Heart left ventricle (tissue), 16 donors: ENCODE measurements around the gene ACVR1. TPM values are rescaled to one million over a fixed set of nuclear protein-coding genes. Genes with fewer than 3 reads are reported as not detected.

Source experiments
- ATAC-seq, 4 donors: fragments of 200-7000 bp; cut with Tn5 transposase; one replicate each; pipeline ENCODE4 v1.9.1; 2020 to 2022; ENCODE audit warnings: moderate library complexity in 4 of 4, mild to moderate bottlenecking in 3 of 4, moderate number of reproducible peaks in 1 of 4
- DNase-seq, 5 donors: peaks; one replicate each; pipeline ENCODE4 v3.0.0-alpha.2; 2020
- H3K27ac ChIP-seq, 12 donors: fragments of 200-600 bp; sonication (generic) in 4 of 12; one replicate each; pipeline versions ENCODE4 v1.5.0 to v1.8.0; 2016 to 2022; ENCODE audit warnings: mild to moderate bottlenecking in 2 of 12
- H3K27me3 ChIP-seq, 9 donors: fragments of 200-600 bp; sonication (generic) in 2 of 9; one replicate each; pipeline versions ENCODE4 v1.5.1 to v1.8.0; 2016 to 2022; ENCODE audit warnings: mild to moderate bottlenecking in 3 of 9
- H3K36me3 ChIP-seq, 9 donors: fragments of 200-600 bp; sonication (generic) in 2 of 9; one replicate each; pipeline versions ENCODE4 v1.5.0 to v1.8.0; 2018 to 2022; ENCODE audit warnings: mild to moderate bottlenecking in 2 of 9
- H3K4me1 ChIP-seq, 12 donors: fragments of 200-600 bp; sonication (generic) in 4 of 12; one replicate each; pipeline versions ENCODE4 v1.5.0 to v1.8.0; 2016 to 2022; ENCODE audit warnings: mild to moderate bottlenecking in 3 of 12
- H3K4me3 ChIP-seq, 12 donors: fragments of 200-600 bp; sonication (generic) in 4 of 12; one replicate each; pipeline versions ENCODE4 v1.5.0 to v1.8.0; 2017 to 2022; ENCODE audit warnings: mild to moderate bottlenecking in 9 of 12, moderate library complexity in 4 of 12
- H3K9me3 ChIP-seq, 12 donors: fragments of 200-600 bp; sonication (generic) in 4 of 12; one replicate each; pipeline versions ENCODE4 v1.5.0 to v1.8.0; 2016 to 2022; ENCODE audit warnings: mild to moderate bottlenecking in 1 of 12
- POLR2A ChIP-seq, 2 donors: fragments of 450-650 bp; IDR thresholded peaks; one replicate each; pipeline ENCODE4 v1.6.1; 2017; ENCODE audit warnings: antibody characterized with exemption in 2 of 2, mild to moderate bottlenecking in 2 of 2, moderate library complexity in 2 of 2
- WGBS, 4 donors: extraction: QIAGEN DNeasy Blood & Tissue Kit in 2 of 4; methylation state at CpG; one replicate each; pipeline versions ENCODE4 v1.1.5 to v1.1.7; 2013 to 2018; 5-methylcytosine and 5-hydroxymethylcytosine counted together
- intact Hi-C, 10 donors: fragments of 100-400 bp; cut with DNase I; formaldehyde crosslinking; loops; one replicate each; pipeline versions ENCODE4 v1.11.1 to v1.14.2; 2022
- polyA plus RNA-seq, 2 donors: library from polyadenylated mRNA; stranded (reverse); fragments of 200-250 nt; gene quantifications; one replicate each; pipeline ENCODE4 v1.2.3, GENCODE V29; 2013
- total RNA-seq, 9 donors: library from RNA; depleted of rRNA in 2 of 9; stranded (reverse); fragments of >200 nt in 2 of 9; fragmentation: NEBNext Ultra II Directional in 3 of 9; extraction: Animal tissue kit (Norgen Biotek cat#: 25700) in 3 of 9; gene quantifications; one replicate each; pipeline versions ENCODE4 v1.1.0 to v1.2.4, GENCODE V29; 2016 to 2023
- TF ChIP-seq, protein P1 (sequence below), 12 donors: fragments of 200-600 bp; sonication (generic) in 4 of 12; IDR thresholded peaks; one replicate each; pipeline versions ENCODE4 v1.5.0 to v1.8.0; 2018 to 2022; ENCODE audit warnings: antibody characterized with exemption in 12 of 12, mild to moderate bottlenecking in 5 of 12
- donor health status: ischemic (EF 13 %, LVEDD 7.1; RV severe dilation, severe dysfunction).
- donor health status: healthy with polysubstance abuse.
- donor health status: DM: no; HTN: yes; CAD: no.
- donor health status: DM: no; HTN: no; CAD: no.
- donor health status: ischemic (EF 25% LVEDD 6.9; RV normal size, moderate dysfunction).
- donor health status: ischemic (EF 25% LVEDD 5.7; RV mildly dilated, moderate dysfunction).
- donor health status: healthy.
- donor health status: DM: yes; HTN: yes; CAD: no.
- donor health status: ischemic (EF 35%, LVEDD 5.7; RV mildly dilated, moderate dysfunction).
- donor health status: nonischemic (EF 11% LVEDD 7.7; RV severe dilation, severe dysfunction).
- donor health status: DM: yes; HTN: yes; CAD: no.
- donor health status: PGD.
- donor health status: ischemic (EF 29% LVEDD 5.4; RV normal size, mild dysfunction).
- donor health status: nonischemic (EF 23%, LVEDD 6.1; RV moderate dilation, normal function).

The ACVR1 gene
- total and polyA plus RNA-seq, 11 donors: 5.6 to 37.6 (median 23.9) TPM

DNA sequence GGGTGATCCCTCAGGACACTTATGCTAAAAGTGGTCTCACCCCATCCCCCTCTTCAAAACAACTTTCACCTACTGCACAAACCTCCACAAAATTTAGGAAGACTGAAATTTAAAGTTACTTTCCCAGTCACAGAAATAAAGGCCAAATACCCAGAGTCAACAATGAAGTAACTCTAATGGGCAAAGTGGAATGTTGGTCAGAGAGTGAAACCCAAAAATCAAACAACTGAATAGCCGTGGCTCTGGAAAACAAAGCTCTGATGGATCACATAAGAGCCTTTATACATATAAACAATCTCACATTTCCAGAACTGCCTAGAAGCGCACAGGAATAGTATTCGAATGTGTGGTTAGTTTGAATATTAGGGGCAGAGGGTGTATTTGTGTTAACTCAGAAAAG lies 4.7 kb downstream of the ACVR1 start:
- no peak overlapping the region for H3K27ac ChIP-seq
- intact Hi-C loops: loop anchor here in 6 of 10 donors (5.0 to 10.0 kb wide), 4 partner anchors 34 to 583 kb away; partner anchors contain the start of genes CCDC148 (in 1 of the 6) and PKP4 (in 1 of the 6)
- H3K27me3 ChIP-seq: no peaks in the 10 kb centered on the region
- H3K4me3 ChIP-seq: no peak overlapping the region
- no peaks in the 10 kb centered on the region for H3K9me3 ChIP-seq
- H3K36me3 ChIP-seq: no peaks in the 10 kb centered on the region
- DNase-seq: no peak
- TF ChIP-seq, protein P1, sequence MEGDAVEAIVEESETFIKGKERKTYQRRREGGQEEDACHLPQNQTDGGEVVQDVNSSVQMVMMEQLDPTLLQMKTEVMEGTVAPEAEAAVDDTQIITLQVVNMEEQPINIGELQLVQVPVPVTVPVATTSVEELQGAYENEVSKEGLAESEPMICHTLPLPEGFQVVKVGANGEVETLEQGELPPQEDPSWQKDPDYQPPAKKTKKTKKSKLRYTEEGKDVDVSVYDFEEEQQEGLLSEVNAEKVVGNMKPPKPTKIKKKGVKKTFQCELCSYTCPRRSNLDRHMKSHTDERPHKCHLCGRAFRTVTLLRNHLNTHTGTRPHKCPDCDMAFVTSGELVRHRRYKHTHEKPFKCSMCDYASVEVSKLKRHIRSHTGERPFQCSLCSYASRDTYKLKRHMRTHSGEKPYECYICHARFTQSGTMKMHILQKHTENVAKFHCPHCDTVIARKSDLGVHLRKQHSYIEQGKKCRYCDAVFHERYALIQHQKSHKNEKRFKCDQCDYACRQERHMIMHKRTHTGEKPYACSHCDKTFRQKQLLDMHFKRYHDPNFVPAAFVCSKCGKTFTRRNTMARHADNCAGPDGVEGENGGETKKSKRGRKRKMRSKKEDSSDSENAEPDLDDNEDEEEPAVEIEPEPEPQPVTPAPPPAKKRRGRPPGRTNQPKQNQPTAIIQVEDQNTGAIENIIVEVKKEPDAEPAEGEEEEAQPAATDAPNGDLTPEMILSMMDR (IDR thresholded peaks at IDR 0.05): no peak
- TF ChIP-seq POLR2A (IDR thresholded peaks at IDR 0.05): no peak
- 89 to 95% (median 92%) methylated on average over 3 of the region's 3 CpGs for WGBS, 4 donors
- ATAC-seq: no peak
- H3K4me1 ChIP-seq: peaks cover 0 to 68% (median 40%) of the 10 kb centered on the region in 12 donors

DNA sequence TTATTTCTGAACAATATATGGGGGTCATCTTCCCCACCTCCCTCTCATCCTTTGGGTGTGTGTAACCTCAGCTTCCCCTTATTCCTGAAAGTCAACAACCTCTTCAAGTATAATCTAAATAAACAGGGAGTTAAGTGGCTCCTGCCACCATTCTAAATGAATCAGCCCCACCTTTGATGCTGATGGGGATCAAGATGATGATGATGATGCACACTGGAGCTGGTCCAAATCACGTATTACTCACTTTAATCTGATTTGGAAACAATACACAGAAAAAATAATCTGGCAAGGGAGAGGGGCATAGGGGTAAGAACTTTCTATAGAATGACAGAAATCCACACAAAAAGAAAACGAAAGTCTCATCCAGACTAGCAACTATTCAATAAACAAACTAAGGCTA lies 7.1 kb downstream of the ACVR1 start:
- no peaks in the 10 kb centered on the region for H3K9me3 ChIP-seq
- H3K27ac ChIP-seq: no peak overlapping the region
- ATAC-seq (no peak), DNase-seq (no peak)
- no peaks in the 10 kb centered on the region for H3K27me3 ChIP-seq
- H3K4me3 ChIP-seq: no peak overlapping the region
- intact Hi-C loops: no loop called here
- H3K36me3 ChIP-seq: no peaks in the 10 kb centered on the region
- peaks cover 0 to 73% (median 37%) of the 10 kb centered on the region in 12 donors for H3K4me1 ChIP-seq
- TF ChIP-seq POLR2A (IDR thresholded peaks at IDR 0.05): no peak
- TF ChIP-seq, protein P1 (IDR thresholded peaks at IDR 0.05): no peak
- 58 to 71% (median 67%) methylated on average over 2 of the region's 2 CpGs for WGBS, 4 donors

- no peaks in the 10 kb centered on the region for H3K27me3 ChIP-seq
- H3K4me1 ChIP-seq: peaks cover 0 to 60% (median 28%) of the 10 kb centered on the region in 12 donors
- H3K36me3 ChIP-seq: no peaks in the 10 kb centered on the region
- TF ChIP-seq, protein P1 (IDR thresholded peaks at IDR 0.05): no peak
- TF ChIP-seq POLR2A (IDR thresholded peaks at IDR 0.05): no peak
- H3K9me3 ChIP-seq: no peaks in the 10 kb centered on the region
- ATAC-seq: no peak
- intact Hi-C loops: no loop called here
- H3K4me3 ChIP-seq: no peak overlapping the region
- DNase-seq: no peak
- no peak overlapping the region for H3K27ac ChIP-seq
Observed at GRCh38 chr2:157867703-157868102, 8.4 kb downstream of the ACVR1 start.

DNA sequence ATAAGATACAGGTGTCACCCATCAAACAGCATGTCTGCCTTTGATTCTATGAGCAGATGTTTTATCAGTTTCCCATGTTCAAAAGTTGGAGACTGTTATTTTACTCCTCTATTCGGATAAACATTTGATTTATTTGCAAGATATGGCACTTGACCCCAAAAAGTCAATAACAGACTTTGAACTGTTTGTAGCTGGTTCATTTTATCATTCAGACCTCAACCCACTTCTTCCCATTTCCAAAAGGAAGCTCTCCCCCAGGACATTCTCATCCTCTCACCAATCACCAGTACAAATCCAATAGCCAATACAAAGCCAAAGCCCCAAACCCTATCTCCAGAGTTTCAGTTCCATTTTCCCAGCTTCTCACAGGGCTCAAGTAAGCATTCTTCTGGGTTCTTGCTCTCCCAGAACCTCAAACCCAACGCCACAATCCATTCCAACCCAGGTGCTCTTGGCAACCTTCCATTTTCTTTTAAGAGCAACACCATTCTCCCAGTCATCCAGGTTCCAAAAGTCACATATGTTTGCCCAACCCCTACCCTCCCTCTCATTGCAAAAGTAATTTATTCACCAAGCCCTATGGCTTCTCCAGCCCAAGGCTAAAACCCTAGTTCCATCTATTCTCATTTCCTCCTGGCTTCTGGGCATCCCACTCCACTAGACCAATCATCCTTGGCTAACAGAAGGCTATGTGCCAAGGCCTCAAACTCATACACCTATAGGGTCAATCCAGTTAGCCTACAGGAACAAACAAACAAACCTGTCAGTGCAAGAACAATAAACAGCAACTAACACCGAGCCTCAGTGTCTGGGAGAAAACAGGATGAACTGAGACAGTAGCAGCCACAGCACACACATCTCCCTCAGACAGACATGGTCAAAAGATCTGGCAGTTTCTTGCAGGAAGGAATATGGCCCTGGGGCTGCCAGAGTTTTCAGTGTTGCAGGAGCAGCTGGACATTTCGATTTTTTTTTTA lies 9.2 kb downstream of the ACVR1 start:
- Histone ChIP-seq H3K36me3 (no peaks in the 10 kb centered on the region), H3K27me3 (no peaks in the 10 kb centered on the region), H3K4me1 (peaks cover 0 to 55% (median 26%) of the 10 kb centered on the region in 12 donors), H3K4me3 (no peak overlapping the region), H3K9me3 (no peaks in the 10 kb centered on the region), H3K27ac (no peak overlapping the region)
- TF ChIP-seq POLR2A (IDR thresholded peaks at IDR 0.05): no peak
- TF ChIP-seq, protein P1 (IDR thresholded peaks at IDR 0.05): no peak
- intact Hi-C loops: no loop called here
- DNase-seq (no peak), ATAC-seq (no peak)
- WGBS, 4 donors: 69 to 81% (median 71%) methylated on average over 4 of the region's 4 CpGs
